SU-DHL-6 (cell line): ENCODE results near the gene PAF1.

Experiments used
- H2AFZ ChIP-seq: fragments of 200-600 bp; sonication (generic); 2 replicates; pipeline ENCODE4 v1.6.1; 2014; ENCODE audit warnings: low read depth, mild to moderate bottlenecking, moderate library complexity, mixed read lengths, antibody characterized with exemption, low read length; ENCODE audit not compliant: severe bottlenecking
- H3F3A ChIP-seq: fragments of 200-600 bp; shearing (Covaris generic); 2 replicates; pipeline ENCODE4 v1.6.0; 2016; ENCODE audit warnings: antibody characterized with exemption, mild to moderate bottlenecking; ENCODE audit not compliant: insufficient read depth
- H3K27ac ChIP-seq: fragments of 200-600 bp; sonication (generic); 2 replicates; pipeline ENCODE4 v1.5.1; 2016; ENCODE audit warnings: low read depth, mild to moderate bottlenecking, low read length, moderate library complexity, mixed read lengths
- H3K27me3 ChIP-seq: fragments of 200-600 bp; sonication (generic), shearing (Covaris generic); 2 replicates; pipeline ENCODE4 v1.6.0; 2014; ENCODE audit warnings: mild to moderate bottlenecking, low read length
- H3K36me3 ChIP-seq: fragments of 200-600 bp; sonication (generic); 2 replicates; pipeline ENCODE4 v1.6.1; 2014; ENCODE audit warnings: mild to moderate bottlenecking, low read length, mixed read lengths
- H3K4me2 ChIP-seq: fragments of 300-600, 200-600 bp; shearing (Covaris generic), sonication (generic); 2 replicates; pipeline ENCODE4 v1.6.0; 2014; ENCODE audit warnings: low read length, low read depth, mild to moderate bottlenecking; ENCODE audit not compliant: poor library complexity, severe bottlenecking
- H3K4me3 ChIP-seq: fragments of 200-600 bp; sonication (generic); 2 replicates; pipeline ENCODE4 v1.5.1; 2014; ENCODE audit warnings: antibody characterized with exemption, low read length, mild to moderate bottlenecking, mixed read lengths; ENCODE audit not compliant: insufficient read depth, poor library complexity, severe bottlenecking
- H3K79me2 ChIP-seq: fragments of 200-600 bp; sonication (generic); 2 replicates; pipeline ENCODE4 v1.6.1; 2014; ENCODE audit warnings: mild to moderate bottlenecking, low read length, moderate library complexity; ENCODE audit not compliant: insufficient read depth
- H3K9ac ChIP-seq: fragments of 200-600 bp; sonication (generic); 2 replicates; pipeline ENCODE4 v1.7.0; 2014; ENCODE audit warnings: mild to moderate bottlenecking, low read length
- H3K9me2 ChIP-seq: fragments of 200-600 bp; sonication (generic); replicated peaks from 2 replicates; pipeline ENCODE4 v1.6.1; 2014; ENCODE audit warnings: low read length; ENCODE audit not compliant: insufficient read depth
- H3K9me3 ChIP-seq: fragments of 200-600 bp; sonication (generic); 2 replicates; pipeline ENCODE4 v1.6.1; 2014; ENCODE audit warnings: low read length, mixed read lengths; ENCODE audit not compliant: insufficient read depth
- H4K20me1 ChIP-seq: fragments of 200-600 bp; sonication (generic); 2 replicates; pipeline ENCODE4 v1.6.1; 2014; ENCODE audit warnings: low read depth, mild to moderate bottlenecking, antibody characterized with exemption, low read length, moderate library complexity, mixed read lengths
- EZH2phosphoT487 ChIP-seq: fragments of 200-600 bp; sonication (generic), shearing (Covaris generic); conservative IDR thresholded peaks from 2 replicates; pipeline ENCODE4 v1.6.1; 2018; ENCODE audit warnings: mild to moderate bottlenecking, antibody characterized with exemption, low read length, moderate library complexity, mixed read lengths
- TF ChIP-seq, protein P1 (sequence below): fragments of 200-600 bp; sonication (generic); IDR thresholded peaks from one replicate; pipeline ENCODE4 v1.5.1; 2017; ENCODE audit warnings: antibody characterized with exemption, mild to moderate bottlenecking, low read length, moderate library complexity; ENCODE audit not compliant: insufficient read depth, poor library complexity, severe bottlenecking

The PAF1 gene

DNA sequence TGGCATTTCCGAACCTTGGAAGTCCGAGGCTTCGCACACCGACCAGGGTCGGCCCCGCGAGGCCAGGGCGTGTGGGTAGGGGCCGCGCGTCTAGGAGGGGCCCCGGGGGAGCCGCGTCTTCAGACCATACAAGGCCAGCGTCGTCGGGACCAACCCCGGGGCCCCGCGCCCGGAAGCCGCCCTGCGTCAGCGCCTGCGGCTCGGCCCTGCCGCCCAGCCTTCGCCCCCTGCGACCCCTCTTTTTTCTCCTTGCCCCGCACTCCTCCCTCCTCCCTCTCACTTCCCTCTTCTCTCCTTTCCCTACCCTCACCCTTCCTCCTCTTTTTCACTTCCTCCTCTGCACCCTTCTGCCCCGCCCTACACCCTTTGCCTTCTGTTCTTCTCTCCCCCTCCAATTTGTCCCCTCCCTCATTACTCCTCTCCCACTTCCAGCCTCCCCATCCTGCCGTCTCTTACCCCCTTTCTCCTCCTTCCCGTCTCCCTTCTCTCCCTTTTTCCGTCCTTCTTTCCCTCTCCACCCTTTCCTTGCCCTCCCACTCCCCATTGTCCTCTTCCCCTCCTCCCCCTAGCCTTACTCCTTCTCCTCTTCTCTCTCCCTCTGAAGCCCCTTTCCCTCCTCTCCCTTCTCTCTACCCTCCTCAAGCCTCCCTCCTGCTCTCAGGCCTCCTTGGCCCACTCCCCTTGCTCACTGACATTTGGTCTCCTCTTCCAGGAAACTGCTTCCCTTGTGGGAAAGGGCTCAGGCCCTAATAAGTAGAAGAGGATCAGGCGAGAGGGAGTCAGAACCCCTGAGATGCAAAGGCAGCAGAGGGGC, 19.3 kb upstream of the PAF1 start:
- peaks cover 29% of the 10 kb centered on the region for H3K79me2 ChIP-seq
- peaks cover 56% of the 10 kb centered on the region for H3F3A ChIP-seq
- TF ChIP-seq, protein P1, sequence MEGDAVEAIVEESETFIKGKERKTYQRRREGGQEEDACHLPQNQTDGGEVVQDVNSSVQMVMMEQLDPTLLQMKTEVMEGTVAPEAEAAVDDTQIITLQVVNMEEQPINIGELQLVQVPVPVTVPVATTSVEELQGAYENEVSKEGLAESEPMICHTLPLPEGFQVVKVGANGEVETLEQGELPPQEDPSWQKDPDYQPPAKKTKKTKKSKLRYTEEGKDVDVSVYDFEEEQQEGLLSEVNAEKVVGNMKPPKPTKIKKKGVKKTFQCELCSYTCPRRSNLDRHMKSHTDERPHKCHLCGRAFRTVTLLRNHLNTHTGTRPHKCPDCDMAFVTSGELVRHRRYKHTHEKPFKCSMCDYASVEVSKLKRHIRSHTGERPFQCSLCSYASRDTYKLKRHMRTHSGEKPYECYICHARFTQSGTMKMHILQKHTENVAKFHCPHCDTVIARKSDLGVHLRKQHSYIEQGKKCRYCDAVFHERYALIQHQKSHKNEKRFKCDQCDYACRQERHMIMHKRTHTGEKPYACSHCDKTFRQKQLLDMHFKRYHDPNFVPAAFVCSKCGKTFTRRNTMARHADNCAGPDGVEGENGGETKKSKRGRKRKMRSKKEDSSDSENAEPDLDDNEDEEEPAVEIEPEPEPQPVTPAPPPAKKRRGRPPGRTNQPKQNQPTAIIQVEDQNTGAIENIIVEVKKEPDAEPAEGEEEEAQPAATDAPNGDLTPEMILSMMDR = no peak
- TF ChIP-seq EZH2phosphoT487 = no peak
- H3K4me2 ChIP-seq = peak overlapping the region; percentile 97
- H3K9me2 ChIP-seq = no peaks in the 10 kb centered on the region
- no peaks in the 10 kb centered on the region for H3K36me3 ChIP-seq
- H2AFZ ChIP-seq = peak overlapping the region; percentile 47
- peak overlapping the region; percentile 98 for H3K27ac ChIP-seq
- H3K9me3 ChIP-seq = no peaks in the 10 kb centered on the region
- no peaks in the 10 kb centered on the region for H3K27me3 ChIP-seq
- peak overlapping the region; percentile 91 for H3K4me3 ChIP-seq
- peak overlapping the region; percentile 94 for H3K9ac ChIP-seq
- H4K20me1 ChIP-seq = no peaks in the 10 kb centered on the region

DNA sequence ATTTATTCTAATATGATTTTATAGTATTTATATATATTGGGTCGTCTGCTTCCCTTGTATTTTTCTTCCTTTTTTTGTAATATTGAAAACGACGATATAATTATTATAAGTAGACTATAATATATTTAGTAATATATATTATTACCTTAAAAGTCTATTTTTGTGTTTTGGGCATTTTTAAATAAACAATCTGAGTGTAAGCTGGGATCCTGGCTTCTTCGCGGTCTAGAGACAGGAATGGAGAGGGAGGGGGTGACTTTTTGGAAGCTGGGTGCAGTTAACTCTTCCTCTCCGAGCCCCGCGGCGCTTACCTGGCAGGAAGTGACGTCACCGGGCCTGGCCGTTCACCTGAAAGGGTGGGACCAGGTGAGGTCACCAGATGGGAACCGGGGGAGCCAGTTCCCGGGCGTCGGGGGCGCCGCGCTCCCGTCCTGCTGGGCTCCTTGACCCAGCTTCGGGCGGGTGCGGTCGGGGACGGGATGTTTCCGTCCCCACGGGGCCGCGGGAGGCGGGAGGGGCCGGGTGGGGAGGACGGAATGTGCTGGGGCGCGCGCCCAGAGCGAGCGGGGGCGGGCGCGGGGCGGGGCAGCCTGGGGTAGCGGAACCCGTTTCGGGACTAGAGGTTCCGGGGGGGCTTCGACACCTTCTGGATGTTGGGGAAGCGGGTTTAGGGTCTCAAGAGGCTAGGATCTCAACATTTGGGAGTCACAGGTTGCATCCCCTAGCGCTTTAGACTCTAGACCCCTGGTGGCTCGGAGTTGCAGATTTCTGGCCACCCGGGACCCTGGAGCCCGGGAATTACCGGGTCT, 18.5 kb upstream of the PAF1 start:
- peak overlapping the region; percentile 94 for H3K9ac ChIP-seq
- H3K27me3 ChIP-seq = no peaks in the 10 kb centered on the region
- H4K20me1 ChIP-seq = no peaks in the 10 kb centered on the region
- peak overlapping the region; percentile 47 for H2AFZ ChIP-seq
- H3K4me3 ChIP-seq = peak overlapping the region; percentile 91
- H3K79me2 ChIP-seq = peaks cover 29% of the 10 kb centered on the region
- H3K9me3 ChIP-seq = no peaks in the 10 kb centered on the region
- peak overlapping the region; percentile 98 for H3K27ac ChIP-seq
- TF ChIP-seq EZH2phosphoT487 = no peak
- TF ChIP-seq, protein P1 = no peak
- peaks cover 61% of the 10 kb centered on the region for H3F3A ChIP-seq
- H3K36me3 ChIP-seq = no peaks in the 10 kb centered on the region
- H3K4me2 ChIP-seq = peak overlapping the region; percentile 97
- no peaks in the 10 kb centered on the region for H3K9me2 ChIP-seq

DNA sequence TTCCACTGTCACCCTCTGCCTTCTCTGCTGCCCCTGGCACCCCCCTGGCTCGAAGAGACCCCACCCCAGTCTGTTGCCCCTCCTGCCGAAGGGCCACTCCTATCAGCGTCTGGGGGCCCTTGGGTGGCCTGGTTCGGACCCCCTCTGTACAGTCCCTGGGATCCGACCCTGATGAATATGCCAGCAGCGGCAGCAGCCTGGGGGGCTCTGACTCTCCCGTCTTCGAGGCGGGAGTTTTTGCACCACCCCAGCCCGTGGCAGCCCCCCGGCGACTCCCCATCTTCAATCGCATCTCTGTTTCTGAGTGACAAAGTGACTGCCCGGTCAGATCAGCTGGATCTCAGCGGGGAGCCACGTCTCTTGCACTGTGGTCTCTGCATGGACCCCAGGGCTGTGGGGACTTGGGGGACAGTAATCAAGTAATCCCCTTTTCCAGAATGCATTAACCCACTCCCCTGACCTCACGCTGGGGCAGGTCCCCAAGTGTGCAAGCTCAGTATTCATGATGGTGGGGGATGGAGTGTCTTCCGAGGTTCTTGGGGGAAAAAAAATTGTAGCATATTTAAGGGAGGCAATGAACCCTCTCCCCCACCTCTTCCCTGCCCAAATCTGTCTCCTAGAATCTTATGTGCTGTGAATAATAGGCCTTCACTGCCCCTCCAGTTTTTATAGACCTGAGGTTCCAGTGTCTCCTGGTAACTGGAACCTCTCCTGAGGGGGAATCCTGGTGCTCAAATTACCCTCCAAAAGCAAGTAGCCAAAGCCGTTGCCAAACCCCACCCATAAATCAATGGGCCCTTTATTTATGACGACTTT, 17.7 kb upstream of the PAF1 start:
- Histone ChIP-seq H3K9me3 (no peaks in the 10 kb centered on the region), H3K4me2 (peak overlapping the region; percentile 97), H3K9me2 (no peaks in the 10 kb centered on the region), H3F3A (peaks cover 61% of the 10 kb centered on the region), H3K9ac (peak overlapping the region; percentile 98), H3K27me3 (no peaks in the 10 kb centered on the region), H3K36me3 (no peaks in the 10 kb centered on the region), H3K4me3 (peak overlapping the region; percentile 91), H4K20me1 (no peaks in the 10 kb centered on the region), H3K79me2 (peaks cover 29% of the 10 kb centered on the region), H3K27ac (peak overlapping the region; percentile 98), H2AFZ (no peak overlapping the region)
- TF ChIP-seq EZH2phosphoT487 = no peak
